Measurements from ENCODE around the gene PSMA1.

DNA sequence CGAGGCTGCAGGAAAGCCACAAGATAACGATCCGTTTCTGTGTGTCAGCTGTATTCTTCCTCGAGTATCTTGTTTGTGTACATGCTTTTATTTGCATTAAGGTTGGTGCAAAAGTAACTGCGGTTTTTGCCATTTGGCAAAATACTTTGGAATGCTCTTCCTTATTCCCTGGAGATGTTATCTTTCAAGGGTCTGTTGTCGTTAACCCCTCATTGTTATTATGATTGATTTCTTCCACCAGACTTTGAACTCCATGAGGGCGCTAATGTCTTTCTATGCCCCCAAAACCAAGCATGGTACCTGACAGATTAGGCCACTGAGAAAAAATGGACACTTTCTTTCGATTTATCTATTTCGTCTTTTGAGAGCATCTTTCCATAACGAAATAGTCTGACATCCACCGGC lies 563 bp upstream of the PSMA1 start:
- TF ChIP-seq, protein P1, sequence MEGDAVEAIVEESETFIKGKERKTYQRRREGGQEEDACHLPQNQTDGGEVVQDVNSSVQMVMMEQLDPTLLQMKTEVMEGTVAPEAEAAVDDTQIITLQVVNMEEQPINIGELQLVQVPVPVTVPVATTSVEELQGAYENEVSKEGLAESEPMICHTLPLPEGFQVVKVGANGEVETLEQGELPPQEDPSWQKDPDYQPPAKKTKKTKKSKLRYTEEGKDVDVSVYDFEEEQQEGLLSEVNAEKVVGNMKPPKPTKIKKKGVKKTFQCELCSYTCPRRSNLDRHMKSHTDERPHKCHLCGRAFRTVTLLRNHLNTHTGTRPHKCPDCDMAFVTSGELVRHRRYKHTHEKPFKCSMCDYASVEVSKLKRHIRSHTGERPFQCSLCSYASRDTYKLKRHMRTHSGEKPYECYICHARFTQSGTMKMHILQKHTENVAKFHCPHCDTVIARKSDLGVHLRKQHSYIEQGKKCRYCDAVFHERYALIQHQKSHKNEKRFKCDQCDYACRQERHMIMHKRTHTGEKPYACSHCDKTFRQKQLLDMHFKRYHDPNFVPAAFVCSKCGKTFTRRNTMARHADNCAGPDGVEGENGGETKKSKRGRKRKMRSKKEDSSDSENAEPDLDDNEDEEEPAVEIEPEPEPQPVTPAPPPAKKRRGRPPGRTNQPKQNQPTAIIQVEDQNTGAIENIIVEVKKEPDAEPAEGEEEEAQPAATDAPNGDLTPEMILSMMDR (IDR thresholded peaks at IDR 0.05): no peak
- TF ChIP-seq POLR2A (IDR thresholded peaks at IDR 0.05): no peak
